ENCODE measurements around the gene AHDC1.
A peak's percentile ranks its signal among the peaks of the same experiment; 100 is the strongest.
"Not testable (repeated sequence)": the region's sequence is repeated elsewhere in the genome, so short reads cannot be mapped to it uniquely, and the experiment has no call there.

AHDC1 gene

GRCh38 chr1:27644369-27645070 lies 40.6 kb upstream of the AHDC1 start:
- TF ChIP-seq ZC3H10 (CRISPR knock-in tag; IDR thresholded peaks at IDR 0.05) (no peak), ISL1 (CRISPR knock-in tag; IDR thresholded peaks at IDR 0.05) (no peak), TCF4 (CRISPR knock-in tag; IDR thresholded peaks at IDR 0.05; ENCODE audit: borderline replicate concordance) (no peak), ZNF565 (CRISPR knock-in tag; conservative IDR thresholded peaks at IDR 0.05; ENCODE audit: low read depth) (no peak), GLIS3 (CRISPR knock-in tag; IDR thresholded peaks at IDR 0.05) (no peak), PPARA (CRISPR knock-in tag; IDR thresholded peaks at IDR 0.05; ENCODE audit: borderline replicate concordance) (no peak), TSHZ2 (CRISPR knock-in tag; IDR thresholded peaks at IDR 0.05) (no peak), CSRNP3 (CRISPR knock-in tag; IDR thresholded peaks at IDR 0.05) (no peak), RARB (CRISPR knock-in tag; IDR thresholded peaks at IDR 0.05) (no peak), ZFP3 (CRISPR knock-in tag; IDR thresholded peaks at IDR 0.05) (no peak), ESRRG (CRISPR knock-in tag; IDR thresholded peaks at IDR 0.05) (no peak), ZFP30 (CRISPR knock-in tag; IDR thresholded peaks at IDR 0.05) (no peak), ZNF70 (CRISPR knock-in tag; IDR thresholded peaks at IDR 0.05) (no peak), ZNF8 (CRISPR knock-in tag; IDR thresholded peaks at IDR 0.05) (no peak), CSDC2 (CRISPR knock-in tag; IDR thresholded peaks at IDR 0.05) (no peak)
- TF ChIP-seq, protein P1, sequence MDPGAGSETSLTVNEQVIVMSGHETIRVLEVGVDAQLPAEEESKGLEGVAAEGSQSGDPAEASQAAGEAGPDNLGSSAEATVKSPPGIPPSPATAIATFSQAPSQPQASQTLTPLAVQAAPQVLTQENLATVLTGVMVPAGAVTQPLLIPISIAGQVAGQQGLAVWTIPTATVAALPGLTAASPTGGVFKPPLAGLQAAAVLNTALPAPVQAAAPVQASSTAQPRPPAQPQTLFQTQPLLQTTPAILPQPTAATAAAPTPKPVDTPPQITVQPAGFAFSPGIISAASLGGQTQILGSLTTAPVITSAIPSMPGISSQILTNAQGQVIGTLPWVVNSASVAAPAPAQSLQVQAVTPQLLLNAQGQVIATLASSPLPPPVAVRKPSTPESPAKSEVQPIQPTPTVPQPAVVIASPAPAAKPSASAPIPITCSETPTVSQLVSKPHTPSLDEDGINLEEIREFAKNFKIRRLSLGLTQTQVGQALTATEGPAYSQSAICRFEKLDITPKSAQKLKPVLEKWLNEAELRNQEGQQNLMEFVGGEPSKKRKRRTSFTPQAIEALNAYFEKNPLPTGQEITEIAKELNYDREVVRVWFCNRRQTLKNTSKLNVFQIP (CRISPR knock-in tag; IDR thresholded peaks at IDR 0.05; ENCODE audit: borderline replicate concordance, low read depth) = no peak
- ATAC-seq = no peak

- ATAC-seq = peak; percentile 95
- no peak for TF ChIP-seq RARB (CRISPR knock-in tag; IDR thresholded peaks at IDR 0.05)
- no peak for TF ChIP-seq TCF4 (CRISPR knock-in tag; IDR thresholded peaks at IDR 0.05; ENCODE audit: borderline replicate concordance)
- TF ChIP-seq ZNF8 (CRISPR knock-in tag; IDR thresholded peaks at IDR 0.05) = no peak
- no peak for TF ChIP-seq ZNF70 (CRISPR knock-in tag; IDR thresholded peaks at IDR 0.05)
- TF ChIP-seq TOX (CRISPR knock-in tag; IDR thresholded peaks at IDR 0.05; ENCODE audit: borderline replicate concordance) = no peak
- TF ChIP-seq OSR1 (CRISPR knock-in tag; IDR thresholded peaks at IDR 0.05) = no peak
- no peak for TF ChIP-seq GLIS3 (CRISPR knock-in tag; IDR thresholded peaks at IDR 0.05)
- no peak for TF ChIP-seq ZFP3 (CRISPR knock-in tag; IDR thresholded peaks at IDR 0.05)
- TF ChIP-seq, protein P2, sequence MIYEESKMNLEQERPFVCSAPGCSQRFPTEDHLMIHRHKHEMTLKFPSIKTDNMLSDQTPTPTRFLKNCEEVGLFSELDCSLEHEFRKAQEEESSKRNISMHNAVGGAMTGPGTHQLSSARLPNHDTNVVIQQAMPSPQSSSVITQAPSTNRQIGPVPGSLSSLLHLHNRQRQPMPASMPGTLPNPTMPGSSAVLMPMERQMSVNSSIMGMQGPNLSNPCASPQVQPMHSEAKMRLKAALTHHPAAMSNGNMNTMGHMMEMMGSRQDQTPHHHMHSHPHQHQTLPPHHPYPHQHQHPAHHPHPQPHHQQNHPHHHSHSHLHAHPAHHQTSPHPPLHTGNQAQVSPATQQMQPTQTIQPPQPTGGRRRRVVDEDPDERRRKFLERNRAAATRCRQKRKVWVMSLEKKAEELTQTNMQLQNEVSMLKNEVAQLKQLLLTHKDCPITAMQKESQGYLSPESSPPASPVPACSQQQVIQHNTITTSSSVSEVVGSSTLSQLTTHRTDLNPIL (CRISPR knock-in tag; IDR thresholded peaks at IDR 0.05; ENCODE audit: low read depth) = no peak
- no peak for TF ChIP-seq ISL1 (CRISPR knock-in tag; IDR thresholded peaks at IDR 0.05)
- no peak for TF ChIP-seq ARNTL (CRISPR knock-in tag; IDR thresholded peaks at IDR 0.05; ENCODE audit: borderline replicate concordance, low read depth)
- no peak for TF ChIP-seq ZFP30 (CRISPR knock-in tag; IDR thresholded peaks at IDR 0.05)
- TF ChIP-seq TSHZ2 (CRISPR knock-in tag; IDR thresholded peaks at IDR 0.05) = no peak
- no peak for TF ChIP-seq ZC3H10 (CRISPR knock-in tag; IDR thresholded peaks at IDR 0.05)
- no peak for TF ChIP-seq ZNF565 (CRISPR knock-in tag; conservative IDR thresholded peaks at IDR 0.05; ENCODE audit: low read depth)
- TF ChIP-seq, protein P1 (CRISPR knock-in tag; IDR thresholded peaks at IDR 0.05; ENCODE audit: borderline replicate concordance, low read depth) = no peak
These were observed 39.8 kb upstream of the AHDC1 start for GRCh38 chr1:27643600-27644368.

- not testable (repeated sequence) for ATAC-seq
These were observed 36.6 kb upstream of the AHDC1 start for GRCh38 chr1:27640514-27640913.

All from SK-N-SH treated with all-trans-retinoic acid at 6 μM for 48 hours (cell line).